Activated CD4-positive, alpha-beta T cell treated with anti-CD3 and anti-CD28 coated beads, Interleukin-2, amount 10 ng/mL, durations not matched to agents 7 days and 5 days (primary cell): ENCODE measurements around the gene SNRK. TPM values are rescaled to one million over a fixed set of nuclear protein-coding genes. Genes with fewer than 3 reads are reported as not detected.

Experiments
- CTCF ChIA-PET: fragments of 350-600 bp; sonication (Branson Sonifier 250); formaldehyde crosslinking; loops from one replicate; lab custom pipeline; 2021; ENCODE audit warnings: antibody characterized with exemption; lab: Charles Lee
- POLR2A ChIA-PET: fragments of 350-600 bp; sonication (Branson Sonifier 250); formaldehyde crosslinking; loops from one replicate; lab custom pipeline; 2021; ENCODE audit warnings: antibody characterized with exemption; lab: Charles Lee
- DNase-seq: peaks from one replicate; pipeline ENCODE4 v3.0.0-alpha.2; 2020
- H3K27ac Mint-ChIP-seq: one replicate; pipeline ENCODE4 v1.8.0; 2021; ENCODE audit warnings: mild to moderate bottlenecking, moderate library complexity, mixed read lengths
- H3K27me3 Mint-ChIP-seq: one replicate; pipeline ENCODE4 v1.8.0; 2021; ENCODE audit warnings: mixed read lengths
- H3K36me3 Mint-ChIP-seq: one replicate; pipeline ENCODE4 v1.8.0; 2021; ENCODE audit warnings: low read depth, mixed read lengths
- H3K4me1 Mint-ChIP-seq: one replicate; pipeline ENCODE4 v1.8.0; 2021; ENCODE audit warnings: mixed read lengths
- H3K4me3 Mint-ChIP-seq: one replicate; pipeline ENCODE4 v1.8.0; 2021; ENCODE audit warnings: mild to moderate bottlenecking, moderate library complexity, mixed read lengths
- H3K9me3 Mint-ChIP-seq: one replicate; pipeline ENCODE4 v1.8.0; 2021; ENCODE audit warnings: mixed read lengths
- total RNA-seq, 2 experiments: library from RNA; stranded (reverse); gene quantifications; one replicate each; pipeline ENCODE4 v1.2.3, GENCODE V29; 2021

Gene SNRK
- total RNA-seq, 2 experiments from 2014 or later: 62.9 to 65.6 TPM

- Mint-ChIP-seq H3K9me3 (peaks cover 13% of the 10 kb centered on the region), H3K27me3 (no peaks in the 10 kb centered on the region), H3K4me3 (no peak overlapping the region), H3K27ac (no peak overlapping the region), H3K4me1 (peaks cover 44% of the 10 kb centered on the region), H3K36me3 (peaks cover 92% of the 10 kb centered on the region)
- ChIA-PET POLR2A (no interaction called here), CTCF (interaction anchor here (0.7 kb wide), 1 partner anchor 12 kb away, joined by 3 read pairs; no protein-coding TSS in a partner anchor)
- DNase-seq: no peak
These were observed 55.4 kb downstream of the SNRK start for GRCh38 chr3:43341788-43342187.

DNA sequence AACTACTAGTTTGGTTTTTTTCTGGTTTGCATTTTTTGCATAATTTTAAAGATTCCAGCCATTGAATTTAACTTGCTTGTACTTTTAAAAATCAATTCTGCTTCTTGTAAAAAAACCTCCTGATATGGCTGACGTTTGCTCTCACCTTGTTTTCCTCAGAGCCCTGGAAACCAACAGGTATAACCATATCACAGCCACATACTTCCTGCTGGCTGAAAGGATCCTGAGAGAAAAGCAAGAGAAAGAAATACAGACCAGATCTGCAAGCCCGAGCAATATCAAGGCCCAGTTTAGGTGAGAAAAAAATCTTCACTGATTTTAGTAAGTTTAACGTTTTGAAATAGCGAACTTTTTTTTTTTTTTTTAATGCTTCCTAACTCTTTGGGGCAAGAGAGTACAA, 56.8 kb downstream of the SNRK start:
- H3K27ac Mint-ChIP-seq: peak overlapping the region; percentile 68
- peaks cover 7% of the 10 kb centered on the region for H3K9me3 Mint-ChIP-seq
- peaks cover 57% of the 10 kb centered on the region for H3K4me1 Mint-ChIP-seq
- H3K36me3 Mint-ChIP-seq: peaks cover 93% of the 10 kb centered on the region
- ChIA-PET POLR2A (no interaction called here), CTCF (no interaction called here)
- DNase-seq: no peak
- H3K27me3 Mint-ChIP-seq: no peaks in the 10 kb centered on the region
- H3K4me3 Mint-ChIP-seq: peak overlapping the region; percentile 22

DNA sequence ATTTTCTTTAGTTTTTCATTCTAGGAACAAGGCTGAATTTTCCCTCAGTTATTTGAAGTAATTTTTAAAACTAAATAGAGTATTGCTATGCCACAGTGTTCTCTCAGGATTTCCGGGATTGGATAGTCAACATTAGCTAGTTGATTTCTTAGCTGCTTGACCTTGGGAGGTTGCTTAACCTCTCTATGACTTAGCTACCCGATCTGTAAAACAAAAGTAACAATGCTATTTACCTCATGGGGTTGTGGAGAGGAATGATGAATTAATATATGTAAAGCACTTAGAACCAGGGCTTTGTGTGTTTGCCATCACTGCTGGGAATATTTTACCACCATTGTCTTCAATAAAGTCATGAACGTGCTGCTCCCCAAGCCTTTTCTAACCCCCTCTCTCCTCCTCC, 57.5 kb downstream of the SNRK start:
- no peak overlapping the region for H3K4me3 Mint-ChIP-seq
- no peak for DNase-seq
- peak overlapping the region; percentile 69 for H3K27ac Mint-ChIP-seq
- H3K9me3 Mint-ChIP-seq: peaks cover 4% of the 10 kb centered on the region
- no peaks in the 10 kb centered on the region for H3K27me3 Mint-ChIP-seq
- ChIA-PET CTCF (no interaction called here), POLR2A (no interaction called here)
- H3K36me3 Mint-ChIP-seq: peaks cover 93% of the 10 kb centered on the region
- H3K4me1 Mint-ChIP-seq: peaks cover 64% of the 10 kb centered on the region

- H3K27me3 Mint-ChIP-seq: no peaks in the 10 kb centered on the region
- no peak overlapping the region for H3K4me3 Mint-ChIP-seq
- peaks cover 9% of the 10 kb centered on the region for H3K9me3 Mint-ChIP-seq
- no peak for DNase-seq
- H3K4me1 Mint-ChIP-seq: peaks cover 68% of the 10 kb centered on the region
- ChIA-PET POLR2A (interaction anchor here (0.6 to 1.2 kb wide), 2 partner anchors 54 to 133 kb away, joined by 3 read pairs; no protein-coding TSS in a partner anchor), CTCF (interaction anchor here (0.9 to 2.9 kb wide), 4 partner anchors 7 to 48 kb away, joined by 4 to 13 read pairs (median 5); no protein-coding TSS in a partner anchor)
- peaks cover 93% of the 10 kb centered on the region for H3K36me3 Mint-ChIP-seq
- H3K27ac Mint-ChIP-seq: peak overlapping the region; percentile 68
These were observed 58.2 kb downstream of the SNRK start for GRCh38 chr3:43344520-43344919.

DNA sequence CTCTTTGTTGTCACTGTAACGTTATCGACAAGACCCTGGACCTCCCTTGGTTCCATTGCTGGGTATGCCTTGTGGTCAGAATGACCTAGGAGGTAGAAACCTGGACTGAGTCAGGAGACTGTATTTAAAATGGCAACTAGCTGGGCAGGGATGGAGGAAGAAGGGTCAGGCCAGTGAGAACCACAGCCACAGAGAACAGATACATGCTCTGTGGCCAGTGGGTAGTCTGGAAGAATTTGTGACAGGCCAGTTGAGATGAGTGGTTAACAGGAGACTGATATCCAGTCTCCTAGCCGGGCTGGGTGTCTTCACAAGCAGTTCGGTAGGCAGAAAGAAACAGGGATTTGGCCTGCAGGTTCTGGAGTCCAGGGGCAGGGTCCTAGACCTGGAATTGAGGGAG, 58.9 kb downstream of the SNRK start:
- POLR2A ChIA-PET: interaction anchor here (1.2 kb wide), 1 partner anchor 54 kb away, joined by 3 read pairs; no protein-coding TSS in a partner anchor
- Mint-ChIP-seq H3K36me3 (peaks cover 94% of the 10 kb centered on the region), H3K27ac (peak overlapping the region; percentile 91), H3K4me1 (peaks cover 68% of the 10 kb centered on the region), H3K9me3 (peaks cover 7% of the 10 kb centered on the region), H3K4me3 (no peak overlapping the region), H3K27me3 (no peaks in the 10 kb centered on the region)
- no peak for DNase-seq
- CTCF ChIA-PET: interaction anchor here (0.9 to 2.9 kb wide), 5 partner anchors 8 to 49 kb away, joined by 3 to 13 read pairs (median 5); no protein-coding TSS in a partner anchor

GRCh38 chr3:43345877-43346276, 59.5 kb downstream of the SNRK start:
- Mint-ChIP-seq H3K4me3 (no peak overlapping the region), H3K27ac (peak overlapping the region; percentile 91), H3K4me1 (peaks cover 68% of the 10 kb centered on the region), H3K9me3 (peaks cover 9% of the 10 kb centered on the region), H3K36me3 (peaks cover 94% of the 10 kb centered on the region), H3K27me3 (no peaks in the 10 kb centered on the region)
- POLR2A ChIA-PET: interaction anchor here (1.2 kb wide), 1 partner anchor 55 kb away, joined by 3 read pairs; no protein-coding TSS in a partner anchor
- DNase-seq: peak; percentile 23
- CTCF ChIA-PET: interaction anchor here (0.8 to 2.9 kb wide), 8 partner anchors 9 to 60 kb away, joined by 3 to 13 read pairs (median 4); partner anchors contain the start of gene SNRK

DNA sequence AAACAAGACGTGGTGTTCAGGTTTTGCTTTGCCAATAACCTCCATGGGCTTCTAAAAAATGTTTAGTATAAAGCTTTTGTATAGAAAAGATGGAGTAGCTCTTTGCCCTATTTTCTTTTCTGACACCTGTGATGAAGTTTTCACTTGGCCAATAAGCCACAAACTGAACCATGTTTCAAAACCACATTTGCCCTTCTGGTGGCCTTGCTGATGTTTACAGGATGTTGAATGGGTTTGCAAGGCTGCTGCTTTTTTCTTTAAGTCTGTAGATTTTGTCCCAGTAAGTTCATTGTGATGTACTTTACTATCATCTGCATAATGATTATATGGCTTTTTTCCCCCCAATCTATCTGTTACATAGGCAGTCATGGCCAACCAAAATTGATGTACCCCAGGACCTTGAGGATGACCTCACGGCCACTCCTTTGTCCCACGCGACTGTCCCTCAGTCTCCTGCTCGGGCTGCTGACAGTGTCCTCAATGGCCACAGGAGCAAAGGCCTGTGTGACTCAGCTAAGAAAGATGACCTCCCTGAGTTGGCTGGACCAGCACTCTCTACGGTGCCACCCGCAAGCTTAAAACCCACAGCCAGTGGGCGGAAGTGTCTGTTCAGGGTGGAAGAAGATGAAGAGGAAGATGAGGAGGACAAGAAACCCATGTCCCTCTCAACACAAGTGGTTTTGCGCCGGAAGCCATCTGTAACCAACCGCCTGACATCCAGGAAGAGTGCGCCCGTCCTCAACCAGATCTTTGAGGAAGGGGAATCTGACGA, 60.8 kb downstream of the SNRK start:
- peak; percentile 81 for DNase-seq
- peak overlapping the region; percentile 91 for H3K27ac Mint-ChIP-seq
- H3K27me3 Mint-ChIP-seq: no peaks in the 10 kb centered on the region
- peaks cover 97% of the 10 kb centered on the region for H3K36me3 Mint-ChIP-seq
- POLR2A ChIA-PET: no interaction called here
- peaks cover 20% of the 10 kb centered on the region for H3K9me3 Mint-ChIP-seq
- CTCF ChIA-PET: interaction anchor here (1.0 to 2.9 kb wide), 8 partner anchors 8 to 61 kb away, joined by 3 to 13 read pairs (median 3); partner anchors contain the start of gene SNRK
- H3K4me3 Mint-ChIP-seq: peak overlapping the region; percentile 9
- peaks cover 71% of the 10 kb centered on the region for H3K4me1 Mint-ChIP-seq

DNA sequence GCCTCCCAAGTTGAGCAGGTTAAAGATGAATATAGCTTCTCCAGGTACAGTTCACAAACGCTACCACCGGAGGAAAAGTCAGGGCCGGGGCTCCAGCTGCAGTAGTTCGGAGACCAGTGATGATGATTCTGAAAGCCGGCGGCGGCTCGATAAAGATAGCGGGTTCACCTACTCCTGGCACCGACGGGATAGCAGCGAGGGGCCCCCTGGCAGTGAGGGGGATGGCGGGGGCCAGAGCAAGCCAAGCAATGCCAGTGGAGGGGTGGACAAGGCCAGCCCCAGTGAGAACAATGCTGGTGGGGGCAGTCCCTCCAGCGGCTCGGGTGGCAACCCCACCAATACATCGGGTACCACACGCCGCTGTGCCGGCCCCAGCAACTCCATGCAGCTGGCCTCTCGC, 61.4 kb downstream of the SNRK start:
- Mint-ChIP-seq H3K27me3 (no peaks in the 10 kb centered on the region), H3K4me3 (peak overlapping the region; percentile 9), H3K9me3 (peaks cover 26% of the 10 kb centered on the region), H3K27ac (peak overlapping the region; percentile 91), H3K36me3 (peaks cover 97% of the 10 kb centered on the region), H3K4me1 (peaks cover 65% of the 10 kb centered on the region)
- DNase-seq: no peak
- ChIA-PET CTCF (interaction anchor here (1.2 kb wide), 2 partner anchors 11 to 14 kb away, joined by 3 to 4 read pairs; no protein-coding TSS in a partner anchor), POLR2A (no interaction called here)

DNA sequence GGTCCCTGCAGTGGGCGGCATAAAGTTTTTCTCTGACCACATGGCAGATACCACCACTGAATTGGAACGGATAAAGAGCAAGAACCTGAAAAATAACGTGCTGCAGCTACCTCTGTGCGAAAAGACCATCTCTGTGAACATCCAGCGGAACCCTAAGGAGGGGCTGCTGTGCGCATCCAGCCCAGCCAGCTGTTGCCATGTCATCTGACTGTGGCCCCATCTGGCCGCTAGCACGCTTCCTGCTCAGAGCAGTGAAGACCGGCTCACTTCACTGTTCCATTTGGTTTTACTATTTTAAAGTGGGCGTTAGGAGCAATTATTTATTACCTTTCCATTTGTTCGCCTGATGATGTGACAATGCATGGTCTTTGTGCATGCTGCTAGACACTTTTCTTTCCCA, 62.0 kb downstream of the SNRK start:
- ChIA-PET CTCF (interaction anchor here (1.2 kb wide), 1 partner anchor 13 kb away, joined by 3 read pairs; no protein-coding TSS in a partner anchor), POLR2A (no interaction called here)
- no peaks in the 10 kb centered on the region for H3K27me3 Mint-ChIP-seq
- peaks cover 30% of the 10 kb centered on the region for H3K9me3 Mint-ChIP-seq
- peak overlapping the region; percentile 80 for H3K27ac Mint-ChIP-seq
- no peak for DNase-seq
- H3K36me3 Mint-ChIP-seq: peaks cover 95% of the 10 kb centered on the region
- H3K4me1 Mint-ChIP-seq: peaks cover 59% of the 10 kb centered on the region
- H3K4me3 Mint-ChIP-seq: no peak overlapping the region

DNA sequence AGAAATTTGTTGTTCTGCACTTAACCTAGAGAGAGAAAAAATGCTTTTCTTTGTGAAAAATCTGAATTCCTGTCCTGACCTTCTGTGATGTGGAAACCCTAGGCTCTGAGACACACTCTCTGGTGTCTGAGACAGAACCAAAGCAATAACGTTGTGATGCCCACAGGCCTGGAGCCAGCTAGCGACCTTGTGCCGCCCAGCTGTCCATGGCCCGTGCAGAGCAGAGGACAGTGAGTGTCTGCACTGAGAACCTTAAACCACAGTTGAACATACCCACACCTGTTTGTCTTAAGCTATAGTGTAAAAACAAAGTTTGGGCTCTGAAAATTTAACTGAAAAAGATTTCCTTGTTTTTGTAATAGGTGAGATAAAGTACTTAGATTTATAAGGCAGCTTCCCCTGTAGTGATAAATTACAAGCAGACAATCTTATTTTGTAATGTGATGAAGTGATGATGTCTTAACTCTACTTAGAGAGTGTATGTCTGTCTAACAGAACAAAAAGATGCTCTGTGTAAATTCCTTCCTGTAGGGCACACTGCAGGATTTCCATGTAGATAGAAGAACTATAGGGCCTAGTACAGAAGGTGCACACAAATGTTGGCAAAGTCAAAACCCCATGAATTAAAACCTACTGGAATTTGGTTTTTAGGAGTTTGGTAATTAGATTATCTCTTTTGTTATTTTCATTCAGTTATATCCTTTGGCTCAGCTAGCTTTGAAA, 62.7 kb downstream of the SNRK start:
- H3K27ac Mint-ChIP-seq: peak overlapping the region; percentile 80
- ChIA-PET POLR2A (no interaction called here), CTCF (no interaction called here)
- H3K4me1 Mint-ChIP-seq: peaks cover 53% of the 10 kb centered on the region
- H3K36me3 Mint-ChIP-seq: peaks cover 95% of the 10 kb centered on the region
- no peaks in the 10 kb centered on the region for H3K27me3 Mint-ChIP-seq
- DNase-seq: no peak
- no peak overlapping the region for H3K4me3 Mint-ChIP-seq
- peaks cover 37% of the 10 kb centered on the region for H3K9me3 Mint-ChIP-seq

DNA sequence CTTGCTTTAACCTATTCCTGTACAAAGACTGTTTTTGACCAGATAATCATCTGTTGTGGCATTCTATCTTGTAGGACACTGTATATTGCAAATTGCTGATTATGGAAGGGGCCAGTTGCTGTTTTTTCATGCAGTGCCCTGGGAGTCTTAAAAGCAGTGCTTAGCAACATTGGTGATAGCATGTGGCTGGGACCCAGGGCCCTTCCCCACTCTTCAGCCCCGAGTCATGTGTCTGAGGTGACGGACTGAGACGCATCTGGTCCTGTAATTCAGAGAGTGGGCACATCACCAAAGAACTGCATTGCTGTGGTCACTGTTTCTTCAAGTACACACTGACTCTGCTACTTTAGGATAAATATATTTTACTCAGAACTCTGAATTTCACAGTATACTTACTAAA, 63.4 kb downstream of the SNRK start:
- Mint-ChIP-seq H3K27me3 (no peaks in the 10 kb centered on the region), H3K9me3 (peaks cover 44% of the 10 kb centered on the region), H3K4me3 (no peak overlapping the region), H3K27ac (peak overlapping the region; percentile 20), H3K4me1 (peaks cover 46% of the 10 kb centered on the region), H3K36me3 (peaks cover 95% of the 10 kb centered on the region)
- ChIA-PET CTCF (interaction anchor here (1.2 to 1.4 kb wide), 2 partner anchors 12 to 16 kb away, joined by 3 to 4 read pairs; no protein-coding TSS in a partner anchor), POLR2A (no interaction called here)
- DNase-seq: no peak

- H3K27me3 Mint-ChIP-seq: no peaks in the 10 kb centered on the region
- H3K4me3 Mint-ChIP-seq: no peak overlapping the region
- ChIA-PET CTCF (interaction anchor here (0.9 to 1.2 kb wide), 2 partner anchors 11 to 18 kb away, joined by 3 read pairs; no protein-coding TSS in a partner anchor), POLR2A (interaction anchor here (0.6 kb wide), 1 partner anchor 55 kb away, joined by 5 read pairs; no protein-coding TSS in a partner anchor)
- DNase-seq: no peak
- H3K4me1 Mint-ChIP-seq: peaks cover 13% of the 10 kb centered on the region
- H3K36me3 Mint-ChIP-seq: peaks cover 80% of the 10 kb centered on the region
- no peak overlapping the region for H3K27ac Mint-ChIP-seq
- peaks cover 72% of the 10 kb centered on the region for H3K9me3 Mint-ChIP-seq
These were observed 67.1 kb downstream of the SNRK start for GRCh38 chr3:43353393-43353792.
